ENCODE measurements around the gene RAD54L.

Gene RAD54L

DNA sequence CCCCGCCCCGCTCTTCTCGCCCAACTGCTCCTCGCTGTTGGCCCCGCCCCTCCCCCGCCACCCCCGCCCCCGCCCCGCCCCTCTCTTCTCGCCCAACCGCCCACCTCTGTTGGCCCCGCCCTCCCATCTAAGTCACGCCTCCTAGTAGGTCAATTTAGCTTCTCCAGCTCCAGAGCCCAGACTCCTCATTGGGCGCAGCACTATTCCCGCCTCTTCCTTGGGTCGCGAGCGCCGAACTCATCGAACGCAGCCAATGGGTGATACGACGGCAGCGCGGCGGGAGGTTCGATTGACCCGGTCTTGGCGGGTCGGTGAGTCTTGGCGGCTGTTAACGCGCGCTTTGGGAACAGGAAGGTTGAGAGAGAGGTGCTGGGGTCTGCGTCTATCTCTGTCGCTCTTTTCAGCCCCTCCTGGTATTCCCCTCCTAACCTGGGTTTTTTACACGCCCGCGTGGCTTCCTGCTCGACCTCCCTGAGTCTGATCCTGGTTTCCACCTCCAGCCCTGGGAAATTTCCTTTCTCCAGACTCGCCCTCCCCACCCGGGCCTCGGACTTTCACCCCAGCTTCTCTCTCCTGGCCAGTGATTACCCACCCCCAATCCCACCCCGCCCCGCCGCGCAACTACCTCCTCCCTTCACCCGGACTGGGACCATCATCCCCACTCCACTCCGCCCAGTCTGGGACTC lies at the start of gene RAD54L:
Gene RAD54L, plus strand, starts transcription at position 328 of the 686 bp plus-strand sequence. CDS start 643 bp downstream, outside the sequence.
- H3K4me3 ChIP-seq (replicated peaks in 1 of 2; ENCODE audit: low read depth in 2 of 2, low read length in 2 of 2), result peak within 1 kb of the TSS; percentile 72 to 78
- peak; percentile 99 for DNase-seq (ENCODE audit: low read depth in 2 of 2)
- TF ChIP-seq, protein P1, sequence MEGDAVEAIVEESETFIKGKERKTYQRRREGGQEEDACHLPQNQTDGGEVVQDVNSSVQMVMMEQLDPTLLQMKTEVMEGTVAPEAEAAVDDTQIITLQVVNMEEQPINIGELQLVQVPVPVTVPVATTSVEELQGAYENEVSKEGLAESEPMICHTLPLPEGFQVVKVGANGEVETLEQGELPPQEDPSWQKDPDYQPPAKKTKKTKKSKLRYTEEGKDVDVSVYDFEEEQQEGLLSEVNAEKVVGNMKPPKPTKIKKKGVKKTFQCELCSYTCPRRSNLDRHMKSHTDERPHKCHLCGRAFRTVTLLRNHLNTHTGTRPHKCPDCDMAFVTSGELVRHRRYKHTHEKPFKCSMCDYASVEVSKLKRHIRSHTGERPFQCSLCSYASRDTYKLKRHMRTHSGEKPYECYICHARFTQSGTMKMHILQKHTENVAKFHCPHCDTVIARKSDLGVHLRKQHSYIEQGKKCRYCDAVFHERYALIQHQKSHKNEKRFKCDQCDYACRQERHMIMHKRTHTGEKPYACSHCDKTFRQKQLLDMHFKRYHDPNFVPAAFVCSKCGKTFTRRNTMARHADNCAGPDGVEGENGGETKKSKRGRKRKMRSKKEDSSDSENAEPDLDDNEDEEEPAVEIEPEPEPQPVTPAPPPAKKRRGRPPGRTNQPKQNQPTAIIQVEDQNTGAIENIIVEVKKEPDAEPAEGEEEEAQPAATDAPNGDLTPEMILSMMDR (IDR thresholded peaks at IDR 0.05; ENCODE audit: low read depth, low read length), result no peak

DNA sequence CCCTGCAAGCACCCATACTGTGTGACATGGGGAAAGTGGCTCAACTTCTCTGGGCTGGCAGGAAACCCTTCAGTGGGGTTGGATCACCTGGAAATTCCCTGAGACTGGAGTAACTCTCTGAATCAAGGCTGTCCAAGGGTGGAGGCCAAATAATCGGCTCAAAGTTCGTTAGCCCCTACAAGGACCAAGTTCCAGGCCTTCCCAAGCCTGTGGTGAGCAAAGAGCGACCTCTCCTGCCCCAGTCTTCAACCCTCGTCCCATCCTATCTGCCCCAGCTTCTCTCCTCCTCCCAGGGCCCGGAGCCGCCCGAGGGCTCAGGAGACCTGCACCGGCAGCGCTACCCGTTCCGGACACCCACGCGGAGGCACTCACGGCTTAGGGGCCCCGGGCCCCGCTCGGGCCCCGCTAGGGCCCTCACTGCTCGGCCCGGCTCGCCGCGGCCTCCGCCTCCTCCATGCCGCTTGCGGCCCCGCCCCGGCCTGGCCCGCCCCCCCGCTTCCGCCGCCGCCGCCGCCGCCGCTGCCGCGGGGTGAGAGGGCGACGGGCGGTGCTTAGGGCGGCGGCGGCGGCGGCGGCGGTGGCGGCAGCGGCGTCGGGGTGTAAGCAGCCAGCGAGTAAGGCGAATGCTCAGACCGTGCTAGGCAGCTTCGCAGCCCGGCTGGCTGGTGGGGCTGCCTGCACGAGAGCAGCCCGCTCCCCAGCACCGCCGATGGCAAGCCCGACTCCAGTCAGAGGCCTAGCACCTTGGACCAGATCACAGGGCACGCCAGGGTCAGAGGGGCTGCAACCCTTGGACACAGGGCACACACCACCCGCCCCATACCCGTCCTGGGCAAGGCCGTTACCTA lies 49.4 kb upstream of the RAD54L start, which contains the start of gene POMGNT1:
Gene POMGNT1, minus strand, starts transcription at position 471 of the 848 bp plus-strand sequence. CDS start 613 bp downstream, outside the sequence.
- H3K4me3 ChIP-seq (replicated peaks in 1 of 2; ENCODE audit: low read depth in 2 of 2, low read length in 2 of 2), result peak within 1 kb of the TSS; percentile 81 to 84
- TF ChIP-seq, protein P1 (IDR thresholded peaks at IDR 0.05; ENCODE audit: low read depth, low read length), result no peak

DNA sequence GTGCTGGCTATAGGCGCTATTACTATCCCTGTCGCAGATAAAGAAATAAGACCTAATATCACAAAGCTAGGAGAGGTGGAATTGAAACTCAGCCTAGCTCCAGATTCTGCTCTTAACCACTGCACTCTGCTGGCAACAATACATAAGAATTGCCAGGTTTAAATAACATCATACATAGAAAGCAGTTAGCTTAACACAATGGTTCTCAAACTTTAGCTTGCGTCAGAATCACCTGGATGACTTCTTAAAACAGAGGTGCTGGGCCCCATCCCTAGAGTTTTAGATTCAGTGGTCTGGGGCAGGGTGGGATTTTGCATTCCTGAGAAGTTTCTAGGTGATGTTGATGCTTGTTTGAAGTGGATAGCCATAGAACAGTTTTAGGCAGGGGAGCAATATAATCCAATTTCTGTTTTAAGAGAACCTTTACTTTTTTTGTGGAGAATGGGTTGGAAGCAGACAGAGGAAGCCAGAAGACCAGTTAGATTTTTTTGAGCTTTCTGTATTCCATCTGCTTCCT lies 48.3 kb upstream of the RAD54L start:
- DNase-seq (ENCODE audit: low read depth in 2 of 2), result no peak
- TF ChIP-seq, protein P1 (IDR thresholded peaks at IDR 0.05; ENCODE audit: low read depth, low read length), result no peak
- no peak overlapping the region for H3K4me3 ChIP-seq (replicated peaks in 1 of 2; ENCODE audit: low read depth in 2 of 2, low read length in 2 of 2)

More for the DNA sequence above, 49.4 kb upstream of the RAD54L start, which contains the start of gene POMGNT1:
- peak; percentile 55 to 73 for DNase-seq (ENCODE audit: low read depth in 2 of 2)

DNA sequence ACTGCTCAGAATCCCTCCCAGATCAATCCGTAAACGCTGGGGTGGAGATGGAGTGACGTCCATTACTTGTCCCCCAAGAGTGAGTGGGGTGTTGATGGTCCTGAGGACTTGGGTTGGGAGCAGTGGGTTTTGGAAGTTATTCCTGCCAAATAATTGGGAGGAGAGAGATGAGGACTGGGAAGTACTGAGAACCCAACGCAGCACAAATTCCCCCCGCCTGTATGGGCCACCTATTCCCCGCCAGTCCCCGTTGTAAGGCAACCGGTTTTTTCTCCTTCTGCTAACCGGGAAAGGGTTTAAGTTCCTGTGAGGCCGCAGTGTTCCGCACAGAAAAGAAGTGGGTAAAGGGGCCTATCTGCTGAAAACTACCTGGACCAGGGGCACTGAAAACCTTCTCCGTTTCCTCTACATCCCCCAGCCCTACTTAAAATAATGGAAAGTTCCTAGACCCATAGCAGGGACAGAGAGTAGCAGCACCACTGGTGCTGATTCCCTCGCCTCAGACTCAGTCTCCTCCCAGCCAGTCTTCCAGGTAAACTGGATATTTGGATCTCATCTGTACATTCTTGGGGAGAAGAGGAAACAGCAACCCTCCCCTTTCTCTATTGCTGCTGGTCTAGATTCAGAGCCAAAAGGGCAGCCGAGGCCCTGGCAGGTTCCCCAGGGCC lies 43.7 kb upstream of the RAD54L start:
- TF ChIP-seq, protein P1 (IDR thresholded peaks at IDR 0.05; ENCODE audit: low read depth, low read length), result no peak
- no peak for DNase-seq (ENCODE audit: low read depth in 2 of 2)
- peak overlapping the region; percentile 66 to 87 for H3K4me3 ChIP-seq (replicated peaks in 1 of 2; ENCODE audit: low read depth in 2 of 2, low read length in 2 of 2)

DNA sequence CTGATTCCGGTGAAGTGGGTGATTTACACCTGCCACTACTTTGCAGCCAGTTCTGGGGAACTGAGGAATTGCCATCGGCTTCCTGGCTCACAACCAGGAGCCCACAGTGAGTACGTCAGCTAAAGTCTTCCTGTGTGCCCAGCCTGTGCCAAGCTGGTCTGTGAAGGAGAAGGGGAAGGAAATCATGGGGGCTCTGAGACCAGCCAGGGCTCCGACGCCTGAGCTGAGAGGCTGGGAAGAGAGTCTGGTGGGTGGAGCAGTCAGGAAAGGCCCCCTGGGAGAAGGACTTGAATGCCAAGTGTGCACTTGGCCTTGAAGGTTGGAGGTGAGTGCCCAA lies 43.2 kb upstream of the RAD54L start:
- H3K4me3 ChIP-seq (replicated peaks in 1 of 2; ENCODE audit: low read depth in 2 of 2, low read length in 2 of 2), result peak overlapping the region in 1 of 2 donors; percentile 87
- DNase-seq (ENCODE audit: low read depth in 2 of 2), result no peak
- TF ChIP-seq, protein P1 (IDR thresholded peaks at IDR 0.05; ENCODE audit: low read depth, low read length), result no peak

DNA sequence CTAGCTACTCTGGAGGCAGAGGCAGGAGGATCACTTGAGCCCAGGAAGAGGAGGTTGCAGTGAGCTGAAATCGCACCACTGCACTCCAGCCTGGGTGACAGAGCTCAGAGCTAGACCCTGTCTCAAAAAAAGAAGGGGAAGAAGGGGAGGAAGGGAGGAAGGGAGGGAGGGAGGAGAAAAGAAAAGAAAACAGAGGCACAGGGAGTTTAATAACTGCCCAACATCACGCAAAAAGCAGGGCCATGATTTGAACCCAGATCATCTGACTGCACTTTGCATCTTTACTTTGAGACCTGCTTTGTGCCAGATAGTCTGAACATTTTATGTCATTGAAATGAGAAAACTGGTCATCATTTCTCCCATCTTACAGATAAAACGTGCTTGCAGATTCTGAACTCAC lies 42.4 kb upstream of the RAD54L start:
- TF ChIP-seq, protein P1 (IDR thresholded peaks at IDR 0.05; ENCODE audit: low read depth, low read length), result no peak
- no peak overlapping the region for H3K4me3 ChIP-seq (replicated peaks in 1 of 2; ENCODE audit: low read depth in 2 of 2, low read length in 2 of 2)
- DNase-seq (ENCODE audit: low read depth in 2 of 2), result no peak
